ENCODE data around the gene HLA-DMA.

GRCh38 chr6:32970413-32971241 is 17.7 kb upstream of the HLA-DMA start:
- TF ChIP-seq POLR2A (IDR thresholded peaks at IDR 0.05) = no peak
- TF ChIP-seq, protein P1, sequence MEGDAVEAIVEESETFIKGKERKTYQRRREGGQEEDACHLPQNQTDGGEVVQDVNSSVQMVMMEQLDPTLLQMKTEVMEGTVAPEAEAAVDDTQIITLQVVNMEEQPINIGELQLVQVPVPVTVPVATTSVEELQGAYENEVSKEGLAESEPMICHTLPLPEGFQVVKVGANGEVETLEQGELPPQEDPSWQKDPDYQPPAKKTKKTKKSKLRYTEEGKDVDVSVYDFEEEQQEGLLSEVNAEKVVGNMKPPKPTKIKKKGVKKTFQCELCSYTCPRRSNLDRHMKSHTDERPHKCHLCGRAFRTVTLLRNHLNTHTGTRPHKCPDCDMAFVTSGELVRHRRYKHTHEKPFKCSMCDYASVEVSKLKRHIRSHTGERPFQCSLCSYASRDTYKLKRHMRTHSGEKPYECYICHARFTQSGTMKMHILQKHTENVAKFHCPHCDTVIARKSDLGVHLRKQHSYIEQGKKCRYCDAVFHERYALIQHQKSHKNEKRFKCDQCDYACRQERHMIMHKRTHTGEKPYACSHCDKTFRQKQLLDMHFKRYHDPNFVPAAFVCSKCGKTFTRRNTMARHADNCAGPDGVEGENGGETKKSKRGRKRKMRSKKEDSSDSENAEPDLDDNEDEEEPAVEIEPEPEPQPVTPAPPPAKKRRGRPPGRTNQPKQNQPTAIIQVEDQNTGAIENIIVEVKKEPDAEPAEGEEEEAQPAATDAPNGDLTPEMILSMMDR (IDR thresholded peaks at IDR 0.05) = no peak

Measured in thyroid gland (tissue), 4 donors.